Memory B cell (primary cell): ENCODE data around the gene KRTAP5-9.

Experiments used
- ATAC-seq: fragments of 150-1000 bp; cut with Tn5 transposase; 2 replicates; pipeline ENCODE4 v1.10.0; 2021; ENCODE audit warnings: low read depth, mild to moderate bottlenecking, moderate library complexity
- DNase-seq, 2 donors: peaks; one replicate each; pipeline ENCODE4 v3.0.0; 2022; ENCODE audit warnings: low spot score in 2 of 2
- H3K27ac Mint-ChIP-seq: one replicate; pipeline ENCODE4 v1.8.0; 2022; ENCODE audit warnings: mild to moderate bottlenecking, moderate library complexity, mixed read lengths
- H3K27me3 Mint-ChIP-seq: one replicate; pipeline ENCODE4 v1.8.0; 2022; ENCODE audit warnings: mixed read lengths
- H3K36me3 Mint-ChIP-seq: one replicate; pipeline ENCODE4 v1.8.0; 2022; ENCODE audit warnings: mild to moderate bottlenecking, mixed read lengths
- H3K4me1 Mint-ChIP-seq: one replicate; pipeline ENCODE4 v1.8.0; 2022; ENCODE audit warnings: mixed read lengths
- H3K4me3 Mint-ChIP-seq: one replicate; pipeline ENCODE4 v1.8.0; 2022; ENCODE audit warnings: mild to moderate bottlenecking, moderate library complexity, mixed read lengths
- H3K9me3 Mint-ChIP-seq: one replicate; pipeline ENCODE4 v1.8.0; 2022; ENCODE audit warnings: mixed read lengths

KRTAP5-9 gene, protein sequence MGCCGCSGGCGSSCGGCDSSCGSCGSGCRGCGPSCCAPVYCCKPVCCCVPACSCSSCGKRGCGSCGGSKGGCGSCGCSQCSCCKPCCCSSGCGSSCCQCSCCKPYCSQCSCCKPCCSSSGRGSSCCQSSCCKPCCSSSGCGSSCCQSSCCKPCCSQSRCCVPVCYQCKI

DNA sequence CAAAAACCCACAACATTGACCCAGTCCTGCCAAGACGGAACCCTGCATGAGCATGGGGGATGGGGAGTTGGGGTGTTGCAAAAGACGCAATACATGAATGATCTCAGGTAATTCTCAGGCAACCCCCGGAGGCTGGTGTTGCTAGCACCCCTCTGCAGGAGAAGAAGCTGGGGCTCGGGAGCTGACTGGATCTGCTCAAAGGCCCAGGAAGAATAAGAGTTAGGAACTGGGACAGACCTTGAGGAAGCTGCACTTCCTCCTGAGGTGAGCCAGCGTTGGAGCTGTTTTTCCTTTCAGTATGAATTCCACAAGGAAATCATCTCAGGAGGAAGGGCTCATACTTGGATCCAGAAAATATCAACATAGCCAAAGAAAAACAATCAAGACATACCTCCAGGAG, at the start of gene KRTAP5-9:
Gene KRTAP5-9 (plus strand): TSS at position 301 of the 400 bp plus-strand sequence. CDS start 238 bp downstream, outside the sequence.
- Mint-ChIP-seq H3K36me3 (peaks cover 8% of the 10 kb centered on the region), H3K27me3 (peaks cover 21% of the 10 kb centered on the region), H3K27ac (no peak within 1 kb of the TSS), H3K4me1 (peaks cover 13% of the 10 kb centered on the region), H3K4me3 (no peak within 1 kb of the TSS), H3K9me3 (peaks cover 6% of the 10 kb centered on the region)
- ATAC-seq (no peak), DNase-seq (no peak)

DNA sequence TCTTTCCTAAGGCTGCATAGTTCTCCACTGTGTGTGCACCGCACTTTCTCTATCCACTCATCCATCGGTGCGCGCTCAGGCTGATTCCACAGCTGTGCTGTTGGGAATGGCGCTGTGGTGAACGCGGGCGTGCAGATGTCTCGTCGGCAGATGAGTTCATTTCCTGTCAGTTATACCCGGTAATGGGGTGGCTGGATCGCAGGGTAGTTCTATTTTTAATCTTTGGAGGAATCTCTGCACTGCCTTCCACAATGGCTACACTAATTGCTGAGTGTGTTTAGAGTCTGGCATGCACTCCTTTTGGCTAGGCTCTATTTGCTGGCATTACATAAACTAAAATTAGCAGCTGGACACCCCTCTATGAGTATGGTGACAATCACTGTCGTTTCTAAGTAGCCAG, 49.1 kb upstream of the KRTAP5-9 start:
- DNase-seq (no peak), ATAC-seq (no peak)
- no peak overlapping the region for H3K27ac Mint-ChIP-seq
- H3K36me3 Mint-ChIP-seq, result peaks cover 67% of the 10 kb centered on the region
- no peaks in the 10 kb centered on the region for H3K9me3 Mint-ChIP-seq
- H3K27me3 Mint-ChIP-seq, result no peaks in the 10 kb centered on the region
- peaks cover 2% of the 10 kb centered on the region for H3K4me1 Mint-ChIP-seq
- H3K4me3 Mint-ChIP-seq, result no peak overlapping the region

DNA sequence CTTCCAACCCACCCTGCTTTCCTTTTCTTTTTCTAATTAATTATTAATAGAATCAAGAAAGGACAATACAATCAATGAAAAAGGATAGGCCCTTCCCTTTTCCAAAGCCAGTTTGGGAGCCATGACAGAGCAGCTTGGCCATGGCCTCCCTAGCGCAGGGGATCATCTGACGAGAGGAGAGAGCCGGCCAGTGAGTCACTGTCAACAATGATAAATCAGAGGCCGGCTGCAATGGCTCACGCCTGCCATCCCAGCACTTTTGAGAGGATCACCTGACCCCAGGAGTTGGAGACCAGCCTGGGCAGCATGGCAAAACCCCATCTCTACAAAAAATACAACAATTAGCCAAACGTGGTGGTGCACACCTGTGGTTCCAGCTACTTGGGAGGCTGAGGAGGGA, 48.7 kb upstream of the KRTAP5-9 start:
- ATAC-seq (no peak), DNase-seq (no peak)
- peaks cover 65% of the 10 kb centered on the region for H3K36me3 Mint-ChIP-seq
- H3K27ac Mint-ChIP-seq, result no peak overlapping the region
- no peaks in the 10 kb centered on the region for H3K4me1 Mint-ChIP-seq
- no peaks in the 10 kb centered on the region for H3K27me3 Mint-ChIP-seq
- no peak overlapping the region for H3K4me3 Mint-ChIP-seq
- no peaks in the 10 kb centered on the region for H3K9me3 Mint-ChIP-seq

DNA sequence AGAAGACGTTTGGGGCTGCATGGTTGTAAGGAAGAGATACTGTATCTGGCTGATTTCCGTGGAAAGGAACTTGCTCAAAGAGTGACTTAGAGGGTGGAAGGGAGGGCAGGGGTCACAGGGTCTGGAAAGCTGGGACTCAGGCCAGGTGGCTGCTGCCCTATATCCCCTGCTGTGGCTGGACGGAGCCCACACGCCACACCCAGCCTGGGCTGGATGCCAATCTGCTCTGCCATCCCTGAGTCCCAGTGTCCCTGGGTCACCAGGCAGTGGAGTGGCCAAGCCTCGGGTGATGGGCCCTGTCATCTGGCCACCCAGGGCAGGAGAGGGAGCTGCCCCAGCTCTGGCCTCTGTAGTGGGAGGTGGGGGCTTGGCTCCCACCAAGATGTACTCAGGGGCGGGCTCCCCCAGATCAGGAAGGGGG, 47.6 kb upstream of the KRTAP5-9 start:
- H3K4me1 Mint-ChIP-seq, result no peaks in the 10 kb centered on the region
- no peak overlapping the region for H3K27ac Mint-ChIP-seq
- H3K27me3 Mint-ChIP-seq, result no peaks in the 10 kb centered on the region
- no peak for DNase-seq
- H3K36me3 Mint-ChIP-seq, result peaks cover 59% of the 10 kb centered on the region
- no peak for ATAC-seq
- H3K9me3 Mint-ChIP-seq, result peaks cover 1% of the 10 kb centered on the region
- H3K4me3 Mint-ChIP-seq, result no peak overlapping the region

DNA sequence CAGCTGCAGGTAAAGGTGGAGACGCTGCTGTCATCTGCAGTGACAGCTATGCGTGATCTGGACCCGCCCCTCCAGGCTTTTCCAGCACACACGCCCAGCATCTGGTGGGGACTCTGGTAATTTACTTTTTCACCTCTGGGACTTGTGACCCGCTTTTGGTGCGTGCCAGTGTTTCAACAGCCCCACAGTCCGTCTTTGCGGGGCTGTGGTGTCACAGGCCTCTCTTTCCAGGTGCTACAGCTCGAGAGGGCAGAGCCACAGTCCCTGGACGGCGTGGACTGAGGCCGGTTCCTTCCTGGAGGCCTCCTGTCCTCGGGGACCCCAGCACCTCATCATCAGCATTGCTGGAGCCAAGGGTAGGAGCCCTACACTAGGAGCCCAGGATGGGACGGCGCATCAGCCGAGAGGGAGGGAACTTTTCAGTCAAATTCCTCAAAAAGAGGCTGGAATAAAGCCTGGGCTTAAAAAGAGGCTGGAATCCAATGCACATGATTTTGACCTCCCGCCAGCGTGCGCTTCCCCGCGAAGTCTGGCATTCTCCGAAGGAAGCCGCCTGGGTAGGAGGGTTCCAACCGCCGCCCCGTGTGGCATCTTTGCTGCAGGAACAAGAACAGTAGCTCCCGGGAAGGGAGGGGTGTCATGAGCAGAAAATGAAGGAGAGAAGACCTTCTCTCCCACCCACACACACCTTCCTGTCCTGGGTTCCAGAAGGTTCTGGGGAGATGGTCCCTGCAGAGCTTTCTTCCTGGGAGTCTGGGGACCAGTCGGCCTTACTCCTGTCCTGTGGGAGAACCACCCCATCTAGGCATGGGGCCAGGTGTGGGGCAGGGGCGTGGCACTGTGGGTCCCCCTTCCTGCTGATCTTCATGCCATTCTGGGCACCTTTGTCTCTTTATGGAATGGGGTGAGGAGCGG, 46.9 kb upstream of the KRTAP5-9 start:
- Mint-ChIP-seq H3K4me1 (no peaks in the 10 kb centered on the region), H3K36me3 (peaks cover 61% of the 10 kb centered on the region), H3K4me3 (no peak overlapping the region), H3K27me3 (no peaks in the 10 kb centered on the region), H3K9me3 (peaks cover 3% of the 10 kb centered on the region), H3K27ac (no peak overlapping the region)
- ATAC-seq (no peak), DNase-seq (no peak)

DNA sequence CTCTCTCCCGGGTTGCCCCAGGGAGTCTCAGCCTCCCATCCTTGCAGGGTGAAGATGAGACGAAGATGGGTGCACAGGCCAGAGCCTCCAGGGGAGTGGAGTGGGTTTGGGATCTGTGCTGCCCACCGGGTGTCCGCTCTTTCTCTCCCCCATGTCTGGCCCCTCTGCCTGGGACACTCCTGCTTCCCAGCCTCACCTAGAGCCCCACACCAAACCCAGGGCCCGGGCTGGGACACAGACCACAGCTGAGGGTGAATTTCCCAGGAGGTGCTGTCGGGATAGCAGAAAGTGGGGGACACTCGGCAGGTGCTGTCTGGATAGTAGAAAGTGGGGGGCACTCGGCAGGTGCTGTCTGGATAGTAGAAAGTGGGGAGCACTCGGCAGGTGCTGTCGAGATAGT, 46.2 kb upstream of the KRTAP5-9 start:
- Mint-ChIP-seq H3K27me3 (no peaks in the 10 kb centered on the region), H3K9me3 (peaks cover 6% of the 10 kb centered on the region), H3K36me3 (peaks cover 62% of the 10 kb centered on the region), H3K4me1 (no peaks in the 10 kb centered on the region), H3K27ac (no peak overlapping the region), H3K4me3 (no peak overlapping the region)
- DNase-seq, result no peak
- ATAC-seq, result no peak

DNA sequence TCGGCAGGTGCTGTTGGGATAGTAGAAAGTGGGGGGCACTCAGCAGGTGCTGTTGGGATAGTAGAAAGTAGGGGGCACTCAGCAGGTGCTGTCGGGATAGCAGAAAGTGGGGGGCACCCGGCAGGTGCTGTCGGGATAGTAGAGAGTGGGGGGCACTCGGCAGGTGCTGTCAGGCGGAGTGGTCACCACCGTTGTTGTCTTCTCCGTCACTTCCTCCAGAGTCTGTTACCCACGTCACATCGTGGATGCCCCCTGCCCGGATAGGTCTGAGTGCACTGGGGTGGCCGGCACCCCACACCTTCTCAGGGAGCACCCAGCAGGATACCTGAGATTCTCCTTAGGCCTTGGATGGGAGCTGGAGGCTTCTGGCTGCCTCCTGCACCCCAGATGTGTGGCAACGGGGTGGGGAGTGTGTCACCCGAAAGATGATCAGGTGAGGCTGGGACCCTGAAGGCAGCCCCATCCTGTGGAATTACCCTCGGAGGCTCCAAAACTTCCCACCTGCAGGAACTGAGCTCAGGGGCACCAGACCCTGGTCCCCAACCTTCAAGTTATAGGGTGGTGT, 45.3 kb upstream of the KRTAP5-9 start:
- no peak for ATAC-seq
- DNase-seq, result no peak
- H3K36me3 Mint-ChIP-seq, result peaks cover 58% of the 10 kb centered on the region
- H3K9me3 Mint-ChIP-seq, result peaks cover 9% of the 10 kb centered on the region
- H3K4me3 Mint-ChIP-seq, result no peak overlapping the region
- no peaks in the 10 kb centered on the region for H3K27me3 Mint-ChIP-seq
- no peak overlapping the region for H3K27ac Mint-ChIP-seq
- no peaks in the 10 kb centered on the region for H3K4me1 Mint-ChIP-seq

DNA sequence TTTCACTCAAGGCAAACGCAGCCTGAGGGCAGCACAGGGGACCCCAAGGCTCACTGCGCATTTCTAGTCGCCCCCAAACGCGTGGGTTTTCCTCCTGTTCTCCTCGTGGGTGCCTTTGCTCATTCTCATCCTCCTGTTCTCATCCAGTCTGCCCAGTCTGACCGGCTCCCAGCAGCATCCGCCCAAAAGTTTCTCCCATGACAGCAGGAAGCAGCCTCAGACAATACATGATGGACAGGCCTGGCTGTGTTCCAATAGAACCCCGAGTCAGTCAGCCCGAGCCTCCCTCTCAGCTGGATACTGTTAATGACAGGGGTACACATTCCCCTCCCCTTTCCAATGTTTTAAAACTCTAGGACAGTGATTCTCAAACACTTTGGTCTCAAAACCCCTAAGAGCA, 43.7 kb upstream of the KRTAP5-9 start:
- DNase-seq, result no peak
- H3K36me3 Mint-ChIP-seq, result peaks cover 49% of the 10 kb centered on the region
- no peak for ATAC-seq
- no peaks in the 10 kb centered on the region for H3K27me3 Mint-ChIP-seq
- no peak overlapping the region for H3K4me3 Mint-ChIP-seq
- peaks cover 17% of the 10 kb centered on the region for H3K9me3 Mint-ChIP-seq
- H3K27ac Mint-ChIP-seq, result no peak overlapping the region
- no peaks in the 10 kb centered on the region for H3K4me1 Mint-ChIP-seq

DNA sequence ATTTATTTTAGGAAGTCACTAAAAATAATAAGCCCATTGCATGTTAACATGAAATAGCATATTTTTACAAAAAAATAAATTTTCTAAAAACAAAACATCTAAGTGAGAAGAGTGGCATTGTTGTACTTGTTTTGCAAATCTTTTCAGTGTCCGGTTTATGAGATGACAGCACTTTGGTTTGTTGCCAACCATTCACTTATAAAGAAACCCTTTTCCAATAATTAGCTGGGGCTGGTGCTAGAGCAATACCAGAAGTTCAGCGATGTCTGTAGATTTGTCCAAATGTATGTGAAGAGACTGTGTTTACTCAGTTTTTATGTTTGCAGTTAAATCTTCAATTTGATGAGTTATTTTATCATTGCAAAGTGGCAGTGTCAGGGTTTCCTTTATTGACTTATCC, 43.2 kb upstream of the KRTAP5-9 start:
- Mint-ChIP-seq H3K4me1 (no peaks in the 10 kb centered on the region), H3K4me3 (no peak overlapping the region), H3K27ac (no peak overlapping the region), H3K27me3 (no peaks in the 10 kb centered on the region), H3K9me3 (peaks cover 19% of the 10 kb centered on the region), H3K36me3 (peaks cover 47% of the 10 kb centered on the region)
- ATAC-seq (no peak), DNase-seq (no peak)

DNA sequence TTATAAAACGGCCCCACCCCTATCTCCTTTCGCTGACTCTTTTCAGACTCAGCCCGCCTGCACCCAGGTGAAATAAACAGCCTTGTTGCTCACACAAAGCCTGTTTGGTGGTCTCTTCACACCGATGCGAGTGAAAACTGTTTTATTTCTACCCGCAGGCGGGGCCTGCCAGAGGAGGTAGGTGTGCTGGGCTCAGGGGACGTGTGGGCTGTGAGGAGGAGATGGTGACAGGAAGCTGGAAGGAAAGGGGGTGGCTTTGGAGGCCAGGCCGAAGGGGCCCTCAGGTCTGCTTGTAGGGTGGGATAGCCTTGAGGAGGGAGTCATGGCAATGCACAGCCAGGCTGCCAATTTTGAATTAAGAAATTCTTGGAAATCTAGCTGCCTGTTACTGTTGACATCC, 42.4 kb upstream of the KRTAP5-9 start:
- ATAC-seq (no peak), DNase-seq (no peak)
- Mint-ChIP-seq H3K27ac (no peak overlapping the region), H3K36me3 (peaks cover 39% of the 10 kb centered on the region), H3K4me1 (no peaks in the 10 kb centered on the region), H3K27me3 (no peaks in the 10 kb centered on the region), H3K4me3 (no peak overlapping the region), H3K9me3 (peaks cover 19% of the 10 kb centered on the region)

DNA sequence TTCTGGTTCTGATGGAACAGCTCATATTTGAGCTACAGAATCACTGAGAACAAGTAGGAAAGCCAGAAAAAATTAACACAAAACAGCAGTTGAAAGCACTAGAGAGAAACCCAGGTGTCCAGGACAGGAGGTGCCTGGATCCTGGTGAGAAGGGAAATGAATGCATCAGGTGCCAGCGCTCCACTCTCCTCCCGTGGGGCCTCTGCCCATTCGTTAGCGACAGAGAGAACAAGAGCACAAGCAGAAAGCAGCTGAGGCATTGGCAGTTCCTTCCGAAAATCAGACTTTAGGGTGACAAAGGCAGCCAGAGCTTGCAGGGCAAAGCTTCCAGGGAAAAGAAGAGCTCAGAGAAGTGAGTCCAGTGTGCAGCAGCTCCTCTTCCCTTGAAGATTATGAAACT, 41.1 kb upstream of the KRTAP5-9 start:
- ATAC-seq, result no peak

DNA sequence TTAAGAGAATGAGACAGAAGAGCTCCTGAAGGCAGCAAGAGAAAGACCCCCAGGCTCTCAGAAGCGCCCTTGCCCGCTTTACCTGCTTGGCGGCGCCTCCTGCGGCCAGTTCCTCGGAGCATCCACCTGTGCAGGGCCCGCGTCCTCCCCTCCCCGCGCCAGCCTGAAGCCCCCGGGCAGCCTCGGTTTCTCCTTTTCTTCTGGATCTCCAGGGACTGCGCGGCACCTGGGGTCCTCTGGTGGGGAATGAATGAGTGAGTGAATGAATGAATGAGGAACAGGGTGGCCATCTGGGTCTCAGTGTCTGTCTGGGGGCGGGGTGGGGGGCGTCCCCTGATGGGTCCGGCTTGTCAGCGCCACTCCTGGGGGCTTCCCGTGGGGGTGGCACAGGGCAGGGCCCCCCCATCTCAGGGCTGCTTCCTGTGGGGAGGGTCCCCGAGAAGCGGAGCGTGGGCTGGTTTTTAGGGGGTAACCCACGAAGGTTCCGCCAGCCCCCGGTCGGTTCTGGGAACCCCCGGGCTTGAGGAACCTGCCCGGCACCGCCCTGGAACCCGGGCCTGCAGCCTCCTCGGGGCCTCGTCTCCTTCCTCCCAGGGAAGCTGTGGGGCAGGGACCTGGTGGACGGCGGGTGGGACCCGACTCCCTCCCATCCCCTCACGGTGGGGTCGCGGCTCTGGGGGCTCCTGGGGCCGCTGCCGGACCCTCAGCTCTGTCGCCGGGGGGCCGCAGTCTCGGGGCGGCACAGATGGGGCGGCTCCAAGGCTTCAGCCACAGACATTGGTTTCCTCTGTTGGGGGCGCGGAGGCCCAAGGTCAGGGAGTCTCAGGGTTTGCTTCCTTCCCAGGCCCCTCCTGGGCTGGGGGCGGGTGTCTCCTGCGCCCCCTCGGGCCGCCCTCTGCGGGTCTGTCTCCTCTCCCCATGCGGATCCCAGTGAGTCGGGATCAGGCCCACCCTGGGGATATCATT, 29.4 kb upstream of the KRTAP5-9 start:
- H3K4me3 Mint-ChIP-seq, result no peak overlapping the region
- H3K4me1 Mint-ChIP-seq, result no peaks in the 10 kb centered on the region
- H3K27me3 Mint-ChIP-seq, result no peaks in the 10 kb centered on the region
- DNase-seq (no peak), ATAC-seq (no peak)
- peaks cover 9% of the 10 kb centered on the region for H3K9me3 Mint-ChIP-seq
- peaks cover 7% of the 10 kb centered on the region for H3K36me3 Mint-ChIP-seq
- H3K27ac Mint-ChIP-seq, result no peak overlapping the region

More for the DNA sequence above, 41.1 kb upstream of the KRTAP5-9 start:
- no peak overlapping the region for H3K4me3 Mint-ChIP-seq
- H3K4me1 Mint-ChIP-seq, result no peaks in the 10 kb centered on the region
- H3K9me3 Mint-ChIP-seq, result peaks cover 22% of the 10 kb centered on the region
- H3K27me3 Mint-ChIP-seq, result no peaks in the 10 kb centered on the region
- no peak for DNase-seq
- H3K36me3 Mint-ChIP-seq, result peaks cover 34% of the 10 kb centered on the region
- no peak overlapping the region for H3K27ac Mint-ChIP-seq

DNA sequence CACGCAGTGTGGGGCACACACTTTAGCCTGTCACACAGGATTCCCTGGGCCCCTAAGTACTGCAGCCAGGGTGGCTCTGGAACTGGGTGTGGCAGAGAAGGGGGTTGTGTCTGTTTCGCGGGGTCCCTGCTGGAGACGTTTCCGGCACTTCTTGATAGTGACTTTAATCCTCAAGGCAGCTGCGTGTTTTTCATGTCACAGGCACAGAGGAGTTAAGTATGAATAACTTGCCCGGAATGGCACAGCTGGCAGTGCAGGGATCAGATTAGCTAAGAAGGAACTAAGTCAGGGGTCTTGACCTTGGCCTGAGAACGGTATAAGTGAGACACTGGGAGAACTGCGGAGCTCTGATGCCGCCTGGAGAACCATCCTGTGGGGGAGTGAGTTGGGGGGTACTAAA, 28.7 kb upstream of the KRTAP5-9 start:
- H3K27me3 Mint-ChIP-seq, result no peaks in the 10 kb centered on the region
- ATAC-seq (no peak), DNase-seq (no peak)
- H3K4me1 Mint-ChIP-seq, result no peaks in the 10 kb centered on the region
- peaks cover 7% of the 10 kb centered on the region for H3K9me3 Mint-ChIP-seq
- peaks cover 7% of the 10 kb centered on the region for H3K36me3 Mint-ChIP-seq
- no peak overlapping the region for H3K4me3 Mint-ChIP-seq
- no peak overlapping the region for H3K27ac Mint-ChIP-seq
